GM13976 (cell line): Measurements from ENCODE around the gene AHDC1.
"Not testable (repeated sequence)": the region's sequence is repeated elsewhere in the genome, so short reads cannot be mapped to it uniquely, and the experiment has no call there.

ENCODE experiments used
- DNase-seq: peaks from one replicate; pipeline ENCODE4 v3.0.0; 2012; ENCODE audit warnings: low spot score
- CTCF ChIP-seq: IDR thresholded peaks from 2 replicates; pipeline ENCODE4 v1.5.1; 2012; ENCODE audit warnings: borderline replicate concordance, mild to moderate bottlenecking; ENCODE audit not compliant: insufficient read depth; ENCODE audit errors: extremely low read depth, missing control alignments, control extremely low read depth
- in situ Hi-C: fragments of 300-500 bp; cut with MboI; formaldehyde crosslinking; loops from one replicate; pipeline ENCODE4 v1.12.0; 2022; ENCODE audit warnings: low sequenced_read_pairs, mixed read lengths, inconsistent platforms; ENCODE audit not compliant: unreplicated experiment

The AHDC1 gene

GRCh38 chr1:27554293-27554692 lies 49.7 kb downstream of the AHDC1 start:
- no peak for DNase-seq
- TF ChIP-seq CTCF: no peak
- in situ Hi-C loops: no loop called here

- DNase-seq, in situ Hi-C loops: not testable (repeated sequence)
These were observed 50.1 kb downstream of the AHDC1 start for GRCh38 chr1:27553823-27554222.

- in situ Hi-C loops: no loop called here
- TF ChIP-seq CTCF: no peak
- DNase-seq: no peak
These were observed 51.0 kb downstream of the AHDC1 start for GRCh38 chr1:27552911-27553420.

DNA sequence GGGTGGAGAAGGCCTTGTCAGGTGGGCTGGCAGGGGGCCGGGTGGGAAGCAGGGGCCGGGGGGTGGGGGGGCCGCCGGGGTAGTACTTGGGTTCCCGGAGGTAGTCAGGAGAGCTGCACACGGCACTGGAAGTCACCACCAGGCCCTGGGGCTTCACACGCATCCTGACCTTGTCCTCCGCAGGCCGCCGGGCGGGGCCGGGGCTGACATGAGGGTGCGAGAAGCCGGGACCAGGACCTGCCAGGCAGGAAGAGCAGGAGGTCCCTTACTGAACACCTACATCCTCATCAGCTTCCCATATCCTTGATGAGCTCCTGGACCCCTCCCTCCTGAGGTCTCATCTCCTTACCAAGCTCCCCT lies 52.0 kb downstream of the AHDC1 start:
- in situ Hi-C loops: no loop called here
- DNase-seq: no peak
- no peak for TF ChIP-seq CTCF

DNA sequence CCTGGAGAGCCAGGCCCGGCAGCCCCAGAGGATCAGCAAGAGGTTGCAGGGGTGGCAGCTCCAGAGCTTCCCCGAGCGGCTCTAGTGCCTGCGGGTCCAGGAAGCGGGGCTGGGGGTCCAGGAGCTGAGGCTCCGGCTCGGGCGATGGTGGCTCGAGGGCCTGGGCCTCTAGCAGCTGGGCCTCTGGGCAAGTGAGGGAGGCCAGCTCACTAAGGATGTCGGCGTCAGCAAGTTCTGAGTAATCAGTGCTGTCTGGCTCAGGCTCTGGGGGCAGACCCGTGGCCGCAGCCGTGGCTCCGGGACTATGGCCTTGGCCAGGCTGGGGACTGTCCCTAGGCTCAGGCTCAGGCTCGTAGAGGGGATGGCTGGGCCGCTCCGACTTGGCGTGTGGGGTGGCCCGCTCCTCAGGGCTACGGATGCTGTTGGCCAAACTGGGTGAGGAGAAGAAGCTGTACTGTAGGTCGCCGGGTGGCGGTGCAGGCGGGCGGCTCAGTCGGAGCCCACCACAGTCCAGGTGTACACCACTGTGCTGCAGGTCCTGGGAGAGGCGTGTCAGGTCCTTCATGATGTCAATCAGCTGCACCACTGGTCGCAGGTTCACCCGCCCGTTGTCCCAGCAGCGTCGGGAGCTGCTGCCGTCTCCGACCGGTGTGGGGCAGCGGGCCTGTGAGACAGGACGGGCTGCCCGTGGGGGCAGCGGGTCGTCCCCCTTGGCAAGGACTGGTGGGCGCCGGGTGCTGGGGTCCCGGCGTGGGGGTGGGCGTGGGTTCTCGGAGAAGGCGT lies 52.6 kb downstream of the AHDC1 start:
- no peak for TF ChIP-seq CTCF
- in situ Hi-C loops: no loop called here
- DNase-seq: no peak

- in situ Hi-C loops: no loop called here
These were observed 53.3 kb downstream of the AHDC1 start for GRCh38 chr1:27550510-27551169.

More at GRCh38 chr1:27550510-27551169, 53.3 kb downstream of the AHDC1 start:
- no peak for DNase-seq
- no peak for TF ChIP-seq CTCF
